ENCODE measurements around the gene CMIP.

Gene CMIP

GRCh38 chr16:81566086-81567007, 121.7 kb downstream of the CMIP start:
- DNase-seq, result no peak
- Histone ChIP-seq H3K27me3 (no peaks in the 10 kb centered on the region), H3K36me3 (no peaks in the 10 kb centered on the region), H3K27ac (no peak overlapping the region), H3K4me3 (no peak overlapping the region), H3K4me1 (peaks cover 0 to 26% (median 9%) of the 10 kb centered on the region in 4 donors), H3K9me3 (no peaks in the 10 kb centered on the region)
- TF ChIP-seq CTCF (IDR thresholded peaks at IDR 0.05), result no peak
- intact Hi-C loops (cut with DNase I; ENCODE audit: low total_unique reads), result no loop called here

GRCh38 chr16:81567087-81567486, 122.5 kb downstream of the CMIP start:
- DNase-seq, result no peak

DNA sequence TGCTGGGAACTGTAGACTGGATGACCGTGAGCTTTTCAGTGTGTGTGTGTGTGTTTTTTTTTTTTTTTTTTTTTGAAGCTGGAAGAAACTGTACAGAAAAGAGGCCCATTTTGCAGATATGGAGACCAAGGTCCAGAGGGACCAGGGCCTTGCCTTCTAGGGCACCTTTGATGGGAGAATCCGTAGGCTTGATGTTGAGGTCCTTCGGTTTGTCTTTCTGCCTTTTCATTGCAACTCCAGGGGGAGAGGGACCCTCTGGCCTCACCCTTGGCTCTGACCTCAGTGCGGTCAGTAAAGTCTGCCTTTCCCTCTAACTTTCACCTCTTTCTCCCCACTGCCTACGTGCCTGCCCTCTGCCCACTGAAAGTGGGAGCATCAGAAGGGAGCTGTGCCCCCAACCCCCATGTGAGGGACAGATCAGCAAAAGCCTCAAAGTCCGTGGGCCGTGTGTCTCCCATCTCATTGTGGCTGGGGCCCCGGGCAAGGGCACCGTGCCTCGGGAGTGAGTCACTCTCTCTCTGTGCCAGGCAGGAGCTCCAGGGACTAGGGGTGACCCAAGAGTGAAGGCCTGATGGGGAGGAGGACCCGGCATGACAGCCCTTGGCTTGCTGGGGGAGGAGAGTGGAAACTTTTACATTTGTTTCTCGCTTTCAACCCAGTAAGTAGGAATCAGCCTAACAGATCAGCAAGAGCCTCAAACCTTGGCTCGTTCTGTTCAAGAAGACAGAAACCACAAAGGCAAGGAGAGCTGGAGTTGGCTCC, 123.6 kb downstream of the CMIP start:
- Histone ChIP-seq H3K27me3 (no peaks in the 10 kb centered on the region), H3K36me3 (no peaks in the 10 kb centered on the region), H3K4me3 (no peak overlapping the region), H3K9me3 (no peaks in the 10 kb centered on the region), H3K27ac (no peak overlapping the region), H3K4me1 (peaks cover 0 to 26% (median 9%) of the 10 kb centered on the region in 4 donors)
- intact Hi-C loops (cut with DNase I; ENCODE audit: low total_unique reads), result no loop called here
- DNase-seq, result peak in 1 of 2 donors; percentile 79
- no peak for TF ChIP-seq CTCF (IDR thresholded peaks at IDR 0.05)

More at GRCh38 chr16:81567087-81567486, 122.5 kb downstream of the CMIP start:
- H3K4me3 ChIP-seq, result no peak overlapping the region
- intact Hi-C loops (cut with DNase I; ENCODE audit: low total_unique reads), result no loop called here
- no peak for TF ChIP-seq CTCF (IDR thresholded peaks at IDR 0.05)
- no peaks in the 10 kb centered on the region for H3K36me3 ChIP-seq
- no peak overlapping the region for H3K27ac ChIP-seq
- H3K4me1 ChIP-seq, result peaks cover 0 to 26% (median 9%) of the 10 kb centered on the region in 4 donors
- H3K9me3 ChIP-seq, result no peaks in the 10 kb centered on the region
- no peaks in the 10 kb centered on the region for H3K27me3 ChIP-seq

GRCh38 chr16:81568749-81569087, 124.1 kb downstream of the CMIP start:
- intact Hi-C loops (cut with DNase I; ENCODE audit: low total_unique reads), result no loop called here
- H3K36me3 ChIP-seq, result no peaks in the 10 kb centered on the region
- H3K4me3 ChIP-seq, result no peak overlapping the region
- no peaks in the 10 kb centered on the region for H3K27me3 ChIP-seq
- DNase-seq, result no peak
- H3K9me3 ChIP-seq, result no peaks in the 10 kb centered on the region
- H3K27ac ChIP-seq, result no peak overlapping the region
- TF ChIP-seq CTCF (IDR thresholded peaks at IDR 0.05), result no peak
- peaks cover 0 to 26% (median 9%) of the 10 kb centered on the region in 4 donors for H3K4me1 ChIP-seq

DNA sequence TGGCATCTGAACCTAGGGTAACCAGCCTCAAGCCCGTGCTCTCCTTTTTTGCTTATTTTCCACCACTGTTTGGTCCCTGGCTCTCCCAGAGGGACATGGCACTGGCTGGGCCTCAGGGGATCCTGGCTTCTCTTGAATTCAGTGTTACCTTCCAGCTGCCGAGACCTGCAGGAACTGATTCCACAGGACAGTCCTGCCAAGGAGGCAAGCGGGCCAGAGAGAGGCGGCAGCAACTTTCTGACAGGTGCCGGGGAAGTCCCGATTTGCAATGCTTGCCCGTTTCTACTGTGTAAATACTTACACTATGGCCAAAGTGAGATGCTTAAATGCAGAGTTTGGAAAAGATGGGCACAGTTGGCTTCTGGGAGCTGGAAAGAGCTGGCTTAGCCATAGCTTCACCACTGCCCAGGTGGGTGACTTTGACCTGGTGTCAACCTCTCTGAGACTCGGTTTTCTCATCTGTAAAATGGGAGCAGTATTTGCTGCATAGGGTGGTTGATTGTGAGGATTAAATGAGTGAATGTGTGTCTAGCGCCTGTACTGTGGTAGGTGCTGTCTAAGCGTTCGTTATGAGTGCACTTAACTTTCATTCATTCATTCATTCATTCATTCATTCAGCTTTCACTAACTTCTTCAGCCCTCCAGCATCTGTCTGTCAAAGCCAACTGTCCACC, 124.9 kb downstream of the CMIP start:
- no peak overlapping the region for H3K4me3 ChIP-seq
- H3K27me3 ChIP-seq, result no peaks in the 10 kb centered on the region
- H3K9me3 ChIP-seq, result no peaks in the 10 kb centered on the region
- no peak overlapping the region for H3K27ac ChIP-seq
- H3K4me1 ChIP-seq, result peaks cover 0 to 32% (median 9%) of the 10 kb centered on the region in 4 donors
- DNase-seq, result no peak
- no peak for TF ChIP-seq CTCF (IDR thresholded peaks at IDR 0.05)
- H3K36me3 ChIP-seq, result no peaks in the 10 kb centered on the region
- intact Hi-C loops (cut with DNase I; ENCODE audit: low total_unique reads), result no loop called here
